GM19240 (cell line): ENCODE results near the gene GOSR1.
"Not testable (repeated sequence)": the region's sequence is repeated elsewhere in the genome, so short reads cannot be mapped to it uniquely, and the experiment has no call there.

Experiments
- DNase-seq: peaks from one replicate; pipeline ENCODE4 v3.0.0; 2011; ENCODE audit warnings: low spot score; ENCODE audit not compliant: insufficient read length

The GOSR1 gene

GRCh38 chr17:30545024-30545423 lies 67.8 kb downstream of the GOSR1 start:
- no peak for DNase-seq

GRCh38 chr17:30547778-30548573 lies 70.8 kb downstream of the GOSR1 start:
- no peak for DNase-seq

- DNase-seq = not testable (repeated sequence)
Measured at GRCh38 chr17:30549181-30549580, 72.0 kb downstream of the GOSR1 start.

- no peak for DNase-seq
Measured at GRCh38 chr17:30549864-30550511, 72.8 kb downstream of the GOSR1 start.

DNA sequence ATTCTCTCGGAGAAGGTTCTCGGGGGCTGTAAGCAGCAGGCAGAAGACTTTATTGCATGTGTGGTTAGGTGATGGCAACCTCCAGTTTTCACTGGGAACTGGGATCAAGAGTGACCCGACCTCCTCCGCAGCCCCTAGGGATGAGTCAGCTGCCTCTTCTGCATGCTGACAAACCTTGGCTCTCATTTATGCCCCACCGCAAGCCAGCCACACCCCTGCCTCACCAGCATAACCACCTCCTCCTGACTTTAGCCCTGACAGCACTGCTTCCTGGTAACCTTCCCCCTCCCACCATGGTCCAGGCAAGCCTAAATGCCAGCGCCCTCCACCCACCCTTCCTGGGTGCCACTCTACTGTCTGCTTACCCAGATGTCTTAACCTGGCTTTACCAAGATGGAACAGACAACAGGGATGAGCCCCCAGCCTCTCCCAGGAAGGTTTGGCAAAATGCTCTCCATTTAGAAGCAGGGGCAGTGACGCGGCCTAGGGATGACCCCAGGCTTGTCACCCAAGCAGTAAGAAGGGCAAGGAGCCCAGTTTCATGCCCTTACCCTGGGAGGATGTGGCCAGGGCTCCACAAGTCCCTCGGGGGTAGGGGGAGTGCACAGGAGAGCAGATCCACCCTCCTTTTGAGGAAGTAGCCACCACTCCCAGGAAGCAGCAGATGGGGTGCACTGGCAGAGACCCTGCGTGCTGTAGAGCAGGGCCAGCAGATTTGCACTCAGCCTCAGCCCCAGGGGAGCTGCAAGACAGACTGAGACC lies 73.5 kb downstream of the GOSR1 start:
- DNase-seq = no peak

GRCh38 chr17:30551274-30551995 lies 74.2 kb downstream of the GOSR1 start:
- DNase-seq = not testable (repeated sequence)

GRCh38 chr17:30551996-30552339 lies 74.8 kb downstream of the GOSR1 start:
- DNase-seq = no peak

GRCh38 chr17:30552994-30553566 lies 75.9 kb downstream of the GOSR1 start:
- no peak for DNase-seq

DNA sequence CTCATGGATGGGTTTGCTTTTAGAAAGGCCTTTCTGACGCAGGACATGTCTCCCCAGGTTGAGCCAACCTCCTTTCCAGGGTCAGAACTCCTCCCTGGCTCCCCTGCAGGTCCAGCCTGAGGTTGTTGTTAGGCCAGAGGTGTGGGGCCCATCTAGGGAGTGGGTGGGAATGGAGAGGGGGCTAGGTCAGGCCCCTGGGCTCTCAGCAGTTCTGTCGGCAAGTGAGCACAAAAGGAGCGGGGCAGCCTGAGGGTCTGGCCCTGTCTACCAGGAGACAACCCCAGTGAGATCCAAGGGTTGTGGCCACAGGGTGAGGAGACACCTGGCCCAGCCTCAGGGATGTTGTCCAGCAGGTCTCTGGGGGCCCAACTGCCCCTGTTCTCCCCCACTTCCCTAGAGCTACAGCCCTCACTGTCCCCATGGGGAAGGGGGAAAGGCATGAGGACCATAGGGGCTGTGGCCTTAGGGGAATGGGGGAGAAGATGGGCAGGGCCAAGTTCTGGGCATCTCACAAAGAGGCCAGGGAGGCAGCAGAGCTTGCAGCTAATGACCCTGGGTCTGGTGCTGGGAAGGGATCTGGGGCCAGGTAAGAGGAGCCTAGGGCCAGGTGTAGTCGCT lies 76.7 kb downstream of the GOSR1 start:
- not testable (repeated sequence) for DNase-seq

GRCh38 chr17:30554839-30555751 lies 77.9 kb downstream of the GOSR1 start:
- DNase-seq = no peak

GRCh38 chr17:30555942-30556341 lies 78.7 kb downstream of the GOSR1 start:
- DNase-seq = no peak

GRCh38 chr17:30556374-30557332 lies 79.4 kb downstream of the GOSR1 start:
- DNase-seq = no peak

- no peak for DNase-seq
Measured at GRCh38 chr17:30557916-30558685, 80.9 kb downstream of the GOSR1 start.

GRCh38 chr17:30558686-30559545 lies 81.7 kb downstream of the GOSR1 start:
- no peak for DNase-seq

- no peak for DNase-seq
Measured at GRCh38 chr17:30559656-30560055, 82.4 kb downstream of the GOSR1 start.

DNA sequence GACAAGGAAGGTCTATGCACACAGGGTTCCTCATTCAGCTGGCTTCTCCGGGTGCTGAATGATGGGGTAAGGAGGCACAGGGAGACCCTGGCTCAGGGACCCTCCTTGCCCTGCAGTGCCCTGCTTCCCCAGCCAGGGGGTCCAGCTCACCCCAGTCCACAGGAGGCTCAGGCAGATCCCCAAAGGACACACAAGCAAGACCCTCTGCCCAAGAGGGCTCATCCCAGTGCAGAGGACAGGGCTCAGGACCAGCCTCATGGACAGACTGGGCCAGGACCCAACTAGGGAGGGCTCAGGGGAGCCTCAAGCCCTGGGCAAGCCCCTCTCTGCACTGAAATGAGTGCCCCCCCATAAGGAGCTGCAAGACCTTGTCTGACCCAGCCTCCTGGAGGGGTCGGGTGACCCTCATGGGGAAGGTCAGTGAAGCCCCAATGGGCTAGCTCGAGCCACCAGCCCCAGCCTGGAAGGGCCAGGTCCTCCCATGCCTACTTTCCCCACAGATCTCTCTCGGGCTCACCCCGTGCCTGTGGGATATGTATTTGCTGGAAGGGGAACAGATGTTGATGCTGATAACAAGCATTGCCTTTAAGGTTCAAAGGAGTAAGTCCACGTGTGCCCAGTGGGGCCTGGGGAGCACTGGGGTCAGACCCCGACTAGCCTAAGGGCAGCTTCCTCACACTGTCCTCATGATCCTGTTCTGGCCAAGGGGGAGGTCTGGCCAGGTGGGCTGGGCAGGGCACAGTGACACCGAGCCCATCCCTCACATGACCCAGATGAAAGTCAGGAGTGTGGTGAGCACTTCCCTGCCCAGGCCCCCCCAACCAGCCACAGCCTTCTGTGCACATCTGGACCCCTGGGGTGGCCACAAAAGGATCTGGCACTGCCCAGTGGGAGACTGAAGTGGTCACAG lies 83.2 kb downstream of the GOSR1 start:
- DNase-seq = not testable (repeated sequence)
